Transverse colon (tissue), 4 donors: ENCODE results near the gene TAC3.
"Not testable (repeated sequence)": the region's sequence is repeated elsewhere in the genome, so short reads cannot be mapped to it uniquely, and the experiment has no call there.

Source experiments
- CTCF ChIP-seq, 5 experiments: fragments of 200-600 bp in 3 of 5; fragments of 450-650 bp in 2 of 5; sonication (generic) in 3 of 5; IDR thresholded peaks; 1 replicate in 2 of 5; 2 replicates in 3 of 5; pipeline ENCODE4 v1.5.1; 2016 to 2017; ENCODE audit warnings: antibody characterized with exemption in 5 of 5, inconsistent platforms in 3 of 5, mild to moderate bottlenecking in 2 of 5, moderate library complexity in 1 of 5
- EP300 ChIP-seq: sonication (generic); formaldehyde crosslinking; IDR thresholded peaks from one replicate; pipeline ENCODE4 v1.6.1; 2017; ENCODE audit warnings: antibody characterized with exemption, low read depth
- POLR2A ChIP-seq: fragments of 450-650 bp; IDR thresholded peaks from one replicate; pipeline ENCODE4 v1.6.1; 2016; ENCODE audit warnings: antibody characterized with exemption, mild to moderate bottlenecking, moderate library complexity
- POLR2AphosphoS5 ChIP-seq, 3 donors: sonication (generic); formaldehyde crosslinking; IDR thresholded peaks; one replicate each; pipeline ENCODE4 v1.6.1; 2016; ENCODE audit warnings: antibody characterized with exemption in 3 of 3

GRCh38 chr12:56965997-56966642 is 50.2 kb downstream of the TAC3 start:
- not testable (repeated sequence) for TF ChIP-seq CTCF (IDR thresholded peaks at IDR 0.05); POLR2A; EP300; POLR2AphosphoS5 (IDR thresholded peaks at IDR 0.05)
